HG02588 (cell line): ENCODE measurements around the gene NIP7.
"Not testable (repeated sequence)": the region's sequence is repeated elsewhere in the genome, so short reads cannot be mapped to it uniquely, and the experiment has no call there.

Experiments
- ATAC-seq: cut with Tn5 transposase; IDR thresholded peaks from one replicate; pipeline ENCODE4 v1.9.1; 2021; ENCODE audit warnings: mild to moderate bottlenecking, moderate library complexity; ENCODE audit not compliant: unreplicated experiment

NIP7 gene

GRCh38 chr16:69338557-69339288 lies 849 bp upstream of the NIP7 start:
- no peak for ATAC-seq

GRCh38 chr16:69340095-69340644 lies 598 bp downstream of the NIP7 start:
- no peak for ATAC-seq

GRCh38 chr16:69344171-69344570 lies 4.6 kb downstream of the NIP7 start:
- no peak for ATAC-seq

GRCh38 chr16:69345923-69346322 lies 6.4 kb downstream of the NIP7 start:
- ATAC-seq: no peak

GRCh38 chr16:69346683-69347082 lies 7.1 kb downstream of the NIP7 start:
- ATAC-seq: no peak

- ATAC-seq: no peak
Observed at GRCh38 chr16:69348222-69348621, 8.7 kb downstream of the NIP7 start.

GRCh38 chr16:69349536-69349935 lies 10.0 kb downstream of the NIP7 start:
- ATAC-seq: no peak

GRCh38 chr16:69350536-69351133 lies 11.1 kb downstream of the NIP7 start:
- ATAC-seq: no peak

GRCh38 chr16:69351309-69352027 lies 11.9 kb downstream of the NIP7 start, which contains the start of gene TMED6:
TMED6 (minus strand) TSS chr16:69351786; CDS start chr16:69351753, 33 bp downstream.
- ATAC-seq: no peak

- ATAC-seq: not testable (repeated sequence)
Observed at GRCh38 chr16:69360070-69360469, 20.5 kb downstream of the NIP7 start.

- ATAC-seq: no peak
Observed at GRCh38 chr16:69363281-69363717, 23.7 kb downstream of the NIP7 start.

GRCh38 chr16:69364088-69364487 lies 24.5 kb downstream of the NIP7 start:
- no peak for ATAC-seq

GRCh38 chr16:69365901-69366300 lies 26.3 kb downstream of the NIP7 start:
- no peak for ATAC-seq

- ATAC-seq: no peak
Observed at GRCh38 chr16:69366431-69366830, 26.9 kb downstream of the NIP7 start.

- no peak for ATAC-seq
Observed at GRCh38 chr16:69367980-69368379, 28.4 kb downstream of the NIP7 start.

- no peak for ATAC-seq
Observed at GRCh38 chr16:69368866-69369265, 29.3 kb downstream of the NIP7 start.

GRCh38 chr16:69371564-69371963 lies 32.0 kb downstream of the NIP7 start:
- ATAC-seq: no peak

- no peak for ATAC-seq
Observed at GRCh38 chr16:69373019-69373418, 33.4 kb downstream of the NIP7 start.

- ATAC-seq: no peak
Observed at GRCh38 chr16:69376393-69377059, 37.0 kb downstream of the NIP7 start.

GRCh38 chr16:69378036-69378435 lies 38.5 kb downstream of the NIP7 start:
- no peak for ATAC-seq

GRCh38 chr16:69378760-69379159 lies 39.2 kb downstream of the NIP7 start:
- ATAC-seq: no peak
